Effector memory CD4-positive, alpha-beta T cell (primary cell): ENCODE results near the gene CA10.

ENCODE experiments used
- DNase-seq, 3 donors: peaks; one replicate each; pipeline ENCODE4 v3.0.0-alpha.2; 2020
- H3K27ac ChIP-seq: 2 replicates; pipeline ENCODE4 v1.7.0; 2013; ENCODE audit warnings: mild to moderate bottlenecking, low read length, moderate library complexity; ENCODE audit not compliant: insufficient read depth, poor library complexity, severe bottlenecking
- H3K27me3 ChIP-seq: replicated peaks from 2 replicates; pipeline ENCODE4 v1.7.0; 2013; ENCODE audit warnings: mild to moderate bottlenecking, low read length; ENCODE audit not compliant: insufficient read depth, control insufficient read depth, poor library complexity, severe bottlenecking
- H3K36me3 ChIP-seq: 2 replicates; pipeline ENCODE4 v1.7.0; 2013; ENCODE audit warnings: mild to moderate bottlenecking, low read length, moderate library complexity; ENCODE audit not compliant: control insufficient read depth, insufficient read depth
- H3K4me1 ChIP-seq: 2 replicates; pipeline ENCODE4 v1.7.0; 2013; ENCODE audit warnings: low read length, mild to moderate bottlenecking; ENCODE audit not compliant: control insufficient read depth, insufficient read depth, poor library complexity, severe bottlenecking
- H3K4me3 ChIP-seq: 2 replicates; pipeline ENCODE4 v1.7.0; 2013; ENCODE audit warnings: low read length, low read depth, mild to moderate bottlenecking; ENCODE audit not compliant: insufficient read depth, poor library complexity, severe bottlenecking
- H3K9me3 ChIP-seq: 2 replicates; pipeline ENCODE4 v1.7.0; 2013; ENCODE audit warnings: mild to moderate bottlenecking, low read length, moderate library complexity; ENCODE audit not compliant: control insufficient read depth

Gene CA10

GRCh38 chr17:51805185-51805584 is 353.3 kb downstream of the CA10 start:
- no peaks in the 10 kb centered on the region for H3K36me3 ChIP-seq
- no peaks in the 10 kb centered on the region for H3K4me1 ChIP-seq

GRCh38 chr17:51803161-51803560 is 355.4 kb downstream of the CA10 start:
- H3K36me3 ChIP-seq = no peaks in the 10 kb centered on the region
- H3K4me3 ChIP-seq = no peak overlapping the region
- no peak for DNase-seq
- H3K27me3 ChIP-seq = no peaks in the 10 kb centered on the region
- H3K27ac ChIP-seq = no peak overlapping the region
- no peaks in the 10 kb centered on the region for H3K9me3 ChIP-seq
- H3K4me1 ChIP-seq = no peaks in the 10 kb centered on the region

More at GRCh38 chr17:51805185-51805584, 353.3 kb downstream of the CA10 start:
- no peak for DNase-seq
- Histone ChIP-seq H3K27ac (no peak overlapping the region), H3K4me3 (no peak overlapping the region), H3K27me3 (no peaks in the 10 kb centered on the region), H3K9me3 (no peaks in the 10 kb centered on the region)

GRCh38 chr17:51802544-51802943 is 356.0 kb downstream of the CA10 start:
- Histone ChIP-seq H3K36me3 (no peaks in the 10 kb centered on the region), H3K4me1 (no peaks in the 10 kb centered on the region), H3K27me3 (no peaks in the 10 kb centered on the region), H3K9me3 (no peaks in the 10 kb centered on the region), H3K27ac (no peak overlapping the region), H3K4me3 (no peak overlapping the region)
- no peak for DNase-seq

- DNase-seq = no peak
Observed at GRCh38 chr17:51801626-51802025, 356.9 kb downstream of the CA10 start.

GRCh38 chr17:51799981-51800380 is 358.5 kb downstream of the CA10 start:
- Histone ChIP-seq H3K4me3 (no peak overlapping the region), H3K9me3 (no peaks in the 10 kb centered on the region), H3K36me3 (no peaks in the 10 kb centered on the region), H3K27ac (no peak overlapping the region), H3K27me3 (no peaks in the 10 kb centered on the region), H3K4me1 (no peaks in the 10 kb centered on the region)
- no peak for DNase-seq

More at GRCh38 chr17:51801626-51802025, 356.9 kb downstream of the CA10 start:
- no peaks in the 10 kb centered on the region for H3K9me3 ChIP-seq
- no peaks in the 10 kb centered on the region for H3K4me1 ChIP-seq
- H3K27ac ChIP-seq = no peak overlapping the region
- no peaks in the 10 kb centered on the region for H3K27me3 ChIP-seq
- no peaks in the 10 kb centered on the region for H3K36me3 ChIP-seq
- no peak overlapping the region for H3K4me3 ChIP-seq

GRCh38 chr17:51799240-51799639 is 359.3 kb downstream of the CA10 start:
- no peak for DNase-seq
- no peaks in the 10 kb centered on the region for H3K9me3 ChIP-seq
- no peaks in the 10 kb centered on the region for H3K4me1 ChIP-seq
- no peak overlapping the region for H3K27ac ChIP-seq
- H3K27me3 ChIP-seq = no peaks in the 10 kb centered on the region
- H3K4me3 ChIP-seq = no peak overlapping the region
- H3K36me3 ChIP-seq = no peaks in the 10 kb centered on the region

GRCh38 chr17:51797150-51797549 is 361.4 kb downstream of the CA10 start:
- H3K9me3 ChIP-seq = no peaks in the 10 kb centered on the region
- no peak overlapping the region for H3K27ac ChIP-seq
- H3K4me3 ChIP-seq = no peak overlapping the region
- no peak for DNase-seq
- H3K4me1 ChIP-seq = no peaks in the 10 kb centered on the region
- no peaks in the 10 kb centered on the region for H3K27me3 ChIP-seq
- no peaks in the 10 kb centered on the region for H3K36me3 ChIP-seq

GRCh38 chr17:51796026-51796425 is 362.5 kb downstream of the CA10 start:
- Histone ChIP-seq H3K9me3 (no peaks in the 10 kb centered on the region), H3K4me3 (no peak overlapping the region), H3K4me1 (no peaks in the 10 kb centered on the region), H3K36me3 (no peaks in the 10 kb centered on the region), H3K27ac (no peak overlapping the region), H3K27me3 (no peaks in the 10 kb centered on the region)
- no peak for DNase-seq

GRCh38 chr17:51795401-51795800 is 363.1 kb downstream of the CA10 start:
- no peak for DNase-seq
- H3K27me3 ChIP-seq = no peaks in the 10 kb centered on the region
- H3K4me1 ChIP-seq = no peaks in the 10 kb centered on the region
- H3K9me3 ChIP-seq = no peaks in the 10 kb centered on the region
- H3K27ac ChIP-seq = no peak overlapping the region
- no peak overlapping the region for H3K4me3 ChIP-seq
- no peaks in the 10 kb centered on the region for H3K36me3 ChIP-seq

GRCh38 chr17:51794466-51794865 is 364.0 kb downstream of the CA10 start:
- Histone ChIP-seq H3K36me3 (no peaks in the 10 kb centered on the region), H3K9me3 (no peaks in the 10 kb centered on the region), H3K27ac (no peak overlapping the region), H3K27me3 (no peaks in the 10 kb centered on the region), H3K4me3 (no peak overlapping the region), H3K4me1 (no peaks in the 10 kb centered on the region)
- DNase-seq = no peak

- H3K27ac ChIP-seq = no peak overlapping the region
- no peak overlapping the region for H3K4me3 ChIP-seq
- no peak for DNase-seq
- H3K9me3 ChIP-seq = no peaks in the 10 kb centered on the region
- no peaks in the 10 kb centered on the region for H3K27me3 ChIP-seq
- no peaks in the 10 kb centered on the region for H3K4me1 ChIP-seq
- H3K36me3 ChIP-seq = no peaks in the 10 kb centered on the region
Observed at GRCh38 chr17:51793686-51794085, 364.8 kb downstream of the CA10 start.
